Left lung (tissue), 10 donors: Measurements from ENCODE around the gene M1AP. TPM values are rescaled to one million over a fixed set of nuclear protein-coding genes. Genes with fewer than 3 reads are reported as not detected.

Source experiments
- ATAC-seq: fragments of 200-7000 bp; cut with Tn5 transposase; one replicate; pipeline ENCODE4 v1.9.1; 2020; ENCODE audit warnings: moderate library complexity
- DNase-seq, 4 donors: peaks; one replicate each; pipeline ENCODE4 v3.0.0-alpha.2; 2013 to 2020
- H3K27ac ChIP-seq, 2 donors: fragments of 200-600 bp; sonication (generic) in 1 of 2; one replicate each; pipeline versions ENCODE4 v1.5.0 to v1.8.0; 2020 to 2021
- H3K27me3 ChIP-seq, 2 donors: fragments of 200-600 bp; sonication (generic) in 1 of 2; one replicate each; pipeline versions ENCODE4 v1.5.0 to v1.8.0; 2020 to 2021
- H3K36me3 ChIP-seq, 2 donors: fragments of 200-600 bp; sonication (generic) in 1 of 2; one replicate each; pipeline versions ENCODE4 v1.5.0 to v1.8.0; 2020 to 2021
- H3K4me1 ChIP-seq, 2 donors: fragments of 200-600 bp; one replicate each; pipeline ENCODE4 v1.8.0; 2021
- H3K4me3 ChIP-seq, 2 donors: fragments of 200-600 bp; sonication (generic) in 1 of 2; one replicate each; pipeline versions ENCODE4 v1.5.0 to v1.8.0; 2020 to 2021; ENCODE audit warnings: mild to moderate bottlenecking in 1 of 2
- H3K9me3 ChIP-seq, 2 donors: fragments of 200-600 bp; sonication (generic) in 1 of 2; one replicate each; pipeline versions ENCODE4 v1.5.0 to v1.8.0; 2020 to 2021
- CTCF ChIP-seq, 2 donors: fragments of 200-600 bp; sonication (generic) in 1 of 2; IDR thresholded peaks; one replicate each; pipeline versions ENCODE4 v1.5.0 to v1.8.0; 2021; ENCODE audit warnings: antibody characterized with exemption in 2 of 2
- intact Hi-C, 2 donors: fragments of 100-400 bp; cut with DNase I; formaldehyde crosslinking; loops; one replicate each; pipeline versions ENCODE4 v1.11.2 to v1.14.2; 2022
- polyA plus RNA-seq, 6 donors: library from polyadenylated mRNA; unstranded; fragments of 120-200 nt; gene quantifications; one replicate each; pipeline ENCODE4 v1.2.1, GENCODE V29; 2013; ENCODE audit not compliant: insufficient read length in 6 of 6
- total RNA-seq, 2 donors: library from RNA; stranded (reverse); fragmentation: NEBNext Ultra II Directional; extraction: Animal tissue kit (Norgen Biotek cat#: 25700); gene quantifications; one replicate each; pipeline ENCODE4 v1.2.1, GENCODE V29; 2021
- donor health status: DM: no; HTN: yes; CAD: no.
- donor health status: DM: no; HTN: no; CAD: no.

The M1AP gene
- total and polyA plus RNA-seq, 8 donors: 0.14 to 1.1 (median 0.36) TPM

- Histone ChIP-seq H3K9me3 (no peaks in the 10 kb centered on the region), H3K4me3 (no peak overlapping the region), H3K4me1 (peaks cover 0 to 13% of the 10 kb centered on the region in 2 donors), H3K27me3 (peaks cover 0 to 23% of the 10 kb centered on the region in 2 donors), H3K27ac (no peak overlapping the region), H3K36me3 (no peaks in the 10 kb centered on the region)
- ATAC-seq (no peak), DNase-seq (no peak)
- intact Hi-C loops: no loop called here
- no peak for TF ChIP-seq CTCF (IDR thresholded peaks at IDR 0.05)
Measured at GRCh38 chr2:74658516-74658915, 10.4 kb upstream of the M1AP start.

GRCh38 chr2:74655579-74655978, 7.4 kb upstream of the M1AP start:
- no peaks in the 10 kb centered on the region for H3K36me3 ChIP-seq
- no peak overlapping the region for H3K27ac ChIP-seq
- TF ChIP-seq CTCF (IDR thresholded peaks at IDR 0.05): no peak
- ATAC-seq: no peak
- H3K9me3 ChIP-seq: no peaks in the 10 kb centered on the region
- intact Hi-C loops: no loop called here
- H3K4me1 ChIP-seq: peaks cover 0 to 13% of the 10 kb centered on the region in 2 donors
- no peak overlapping the region for H3K4me3 ChIP-seq
- H3K27me3 ChIP-seq: peaks cover 0 to 23% of the 10 kb centered on the region in 2 donors
- no peak for DNase-seq

- peak; percentile 93 to 97 (median 97) for DNase-seq
- ATAC-seq: peak; percentile 99
- Histone ChIP-seq H3K9me3 (no peaks in the 10 kb centered on the region), H3K36me3 (no peaks in the 10 kb centered on the region), H3K4me3 (peak within 1 kb of the TSS; percentile 64 to 67), H3K4me1 (peaks cover 0 to 13% of the 10 kb centered on the region in 2 donors), H3K27me3 (peaks cover 0 to 32% of the 10 kb centered on the region in 2 donors), H3K27ac (peak within 1 kb of the TSS in 1 of 2 donors; percentile 9)
- TF ChIP-seq CTCF (IDR thresholded peaks at IDR 0.05): no peak
- intact Hi-C loops: no loop called here
Measured at GRCh38 chr2:74653985-74654882, 6.1 kb upstream of the M1AP start, which contains the start of gene SEMA4F. Gene SEMA4F (plus strand): TSS chr2:74654247. CDS start chr2:74654377, 130 bp downstream.

- Histone ChIP-seq H3K4me1 (peaks cover 0 to 13% of the 10 kb centered on the region in 2 donors), H3K4me3 (peak overlapping the region; percentile 64 to 67), H3K36me3 (no peaks in the 10 kb centered on the region), H3K9me3 (no peaks in the 10 kb centered on the region), H3K27me3 (peaks cover 5 to 39% of the 10 kb centered on the region in 2 donors), H3K27ac (peak overlapping the region in 1 of 2 donors; percentile 9)
- no peak for TF ChIP-seq CTCF (IDR thresholded peaks at IDR 0.05)
- ATAC-seq (no peak), DNase-seq (no peak)
- intact Hi-C loops: no loop called here
Measured at GRCh38 chr2:74653589-74653984, 5.5 kb upstream of the M1AP start.

GRCh38 chr2:74646834-74647482, 1.2 kb downstream of the M1AP start:
- Histone ChIP-seq H3K27ac (no peak overlapping the region), H3K36me3 (no peaks in the 10 kb centered on the region), H3K27me3 (peaks cover 5 to 38% of the 10 kb centered on the region in 2 donors), H3K4me1 (peaks cover 0 to 5% of the 10 kb centered on the region in 2 donors), H3K9me3 (no peaks in the 10 kb centered on the region), H3K4me3 (no peak overlapping the region)
- intact Hi-C loops: no loop called here
- peak in 1 of 4 donors; percentile 6 for DNase-seq
- TF ChIP-seq CTCF (IDR thresholded peaks at IDR 0.05): no peak
- peak; percentile 54 for ATAC-seq
